Neural crest cell (in vitro differentiated cells): ENCODE data around the gene MAF. TPM values are rescaled to one million over a fixed set of nuclear protein-coding genes. Genes with fewer than 3 reads are reported as not detected.

ENCODE experiments used
- DNase-seq: peaks from one replicate; pipeline ENCODE4 v3.0.0; 2021; ENCODE audit warnings: low read depth, mixed read lengths, low spot score
- H3K27ac Mint-ChIP-seq: one replicate; pipeline ENCODE4 v1.8.0; 2021; ENCODE audit warnings: mild to moderate bottlenecking, mixed read lengths; ENCODE audit not compliant: unreplicated experiment
- H3K27me3 Mint-ChIP-seq: 2 replicates; pipeline ENCODE4 v1.8.0; 2021; ENCODE audit warnings: low read depth, mild to moderate bottlenecking, mixed read lengths
- H3K36me3 Mint-ChIP-seq: 2 replicates; pipeline ENCODE4 v1.8.0; 2021; ENCODE audit warnings: low read depth, mild to moderate bottlenecking, mixed read lengths
- H3K4me1 Mint-ChIP-seq: 2 replicates; pipeline ENCODE4 v1.8.0; 2021; ENCODE audit warnings: mixed read lengths
- H3K4me3 Mint-ChIP-seq: one replicate; pipeline ENCODE4 v1.8.0; 2021; ENCODE audit warnings: mild to moderate bottlenecking, mixed read lengths
- H3K9me3 Mint-ChIP-seq: 2 replicates; pipeline ENCODE4 v1.8.0; 2021; ENCODE audit warnings: mixed read lengths
- CTCF ChIP-seq: fragments of 200-600 bp; sonication (generic); conservative IDR thresholded peaks from 2 replicates; pipeline ENCODE4 v1.5.0; 2021; ENCODE audit warnings: antibody characterized with exemption, mild to moderate bottlenecking
- total RNA-seq: library from RNA; stranded (reverse); gene quantifications from 2 replicates; pipeline ENCODE4 v1.2.1, GENCODE V29; 2021

Gene MAF
- total RNA-seq, 1 donor from 2014 or later = 4.1 TPM

- peaks cover 12% of the 10 kb centered on the region for H3K4me1 Mint-ChIP-seq
- H3K9me3 Mint-ChIP-seq = peaks cover 7% of the 10 kb centered on the region
- H3K27ac Mint-ChIP-seq = no peak overlapping the region
- no peak overlapping the region for H3K4me3 Mint-ChIP-seq
- H3K36me3 Mint-ChIP-seq = no peaks in the 10 kb centered on the region
- H3K27me3 Mint-ChIP-seq = no peaks in the 10 kb centered on the region
- DNase-seq = no peak
- no peak for TF ChIP-seq CTCF
Observed at GRCh38 chr16:79559532-79559931, 41.0 kb downstream of the MAF start.

- no peaks in the 10 kb centered on the region for H3K36me3 Mint-ChIP-seq
- peaks cover 7% of the 10 kb centered on the region for H3K9me3 Mint-ChIP-seq
- DNase-seq = no peak
- no peaks in the 10 kb centered on the region for H3K27me3 Mint-ChIP-seq
- H3K4me3 Mint-ChIP-seq = no peak overlapping the region
- H3K27ac Mint-ChIP-seq = no peak overlapping the region
- no peaks in the 10 kb centered on the region for H3K4me1 Mint-ChIP-seq
- TF ChIP-seq CTCF = no peak
Observed at GRCh38 chr16:79557421-79557820, 43.1 kb downstream of the MAF start.

GRCh38 chr16:79554912-79555311 lies 45.6 kb downstream of the MAF start:
- H3K9me3 Mint-ChIP-seq = peaks cover 7% of the 10 kb centered on the region
- TF ChIP-seq CTCF = no peak
- no peaks in the 10 kb centered on the region for H3K27me3 Mint-ChIP-seq
- H3K4me1 Mint-ChIP-seq = no peaks in the 10 kb centered on the region
- H3K4me3 Mint-ChIP-seq = no peak overlapping the region
- H3K36me3 Mint-ChIP-seq = no peaks in the 10 kb centered on the region
- no peak overlapping the region for H3K27ac Mint-ChIP-seq
- no peak for DNase-seq

DNA sequence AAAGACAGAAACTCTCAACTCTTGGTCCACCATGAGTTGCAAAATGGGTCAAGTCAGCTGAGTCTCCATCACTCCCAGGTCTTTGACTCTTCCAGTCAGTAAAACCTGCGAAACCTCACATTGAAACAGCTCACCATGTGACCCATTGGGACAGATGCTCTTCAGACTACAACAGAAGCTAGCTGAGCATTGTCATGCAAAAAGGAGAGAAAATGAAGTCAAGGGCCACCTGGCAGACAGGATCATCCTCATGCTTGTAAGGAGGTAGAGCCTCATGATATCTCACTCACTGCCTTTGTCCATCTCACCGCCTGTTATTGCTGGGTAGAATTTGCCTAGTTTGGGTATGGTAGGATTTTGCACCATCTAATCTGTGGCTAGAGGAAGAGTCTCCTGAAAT lies 50.2 kb downstream of the MAF start:
- Mint-ChIP-seq H3K4me1 (no peaks in the 10 kb centered on the region), H3K27me3 (peaks cover 16% of the 10 kb centered on the region), H3K9me3 (no peaks in the 10 kb centered on the region), H3K36me3 (no peaks in the 10 kb centered on the region), H3K4me3 (no peak overlapping the region), H3K27ac (no peak overlapping the region)
- no peak for DNase-seq
- TF ChIP-seq CTCF = no peak

DNA sequence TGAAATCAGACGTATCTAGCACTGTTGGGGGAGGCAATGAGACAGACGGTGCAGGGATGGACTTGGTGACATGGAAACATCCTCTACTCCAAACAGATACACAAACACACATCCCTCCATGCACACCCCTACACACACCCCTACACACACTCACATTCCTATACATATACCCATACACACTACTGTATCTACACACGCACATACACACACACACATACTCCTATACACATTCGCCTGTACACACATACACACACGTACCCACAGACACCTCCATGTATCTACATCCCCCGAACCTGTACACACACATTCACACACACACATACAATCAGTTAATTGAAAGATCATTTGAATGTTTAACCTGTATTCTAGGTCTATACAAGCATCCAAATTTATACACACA lies 53.5 kb downstream of the MAF start:
- TF ChIP-seq CTCF = no peak
- H3K27ac Mint-ChIP-seq = no peak overlapping the region
- no peak overlapping the region for H3K4me3 Mint-ChIP-seq
- no peak for DNase-seq
- H3K27me3 Mint-ChIP-seq = peaks cover 16% of the 10 kb centered on the region
- no peaks in the 10 kb centered on the region for H3K4me1 Mint-ChIP-seq
- H3K9me3 Mint-ChIP-seq = no peaks in the 10 kb centered on the region
- no peaks in the 10 kb centered on the region for H3K36me3 Mint-ChIP-seq
